PFSK-1 (cell line): Measurements from ENCODE around the gene CFAP57.

Source experiments
- FOXP2 ChIP-seq: optimal IDR thresholded peaks from 2 replicates; pipeline ENCODE3; 2011; ENCODE audit warnings: borderline replicate concordance, control low read depth, inconsistent platforms; ENCODE audit not compliant: insufficient read depth; ENCODE audit errors: extremely low read length, extremely low read depth
- POLR2AphosphoS5 ChIP-seq: IDR thresholded peaks from 2 replicates; pipeline ENCODE4 v1.6.1; 2012; ENCODE audit warnings: low read depth, mild to moderate bottlenecking, control low read depth, low read length, moderate library complexity
- SIN3A ChIP-seq: IDR thresholded peaks from 2 replicates; pipeline ENCODE4 v1.6.1; 2012; ENCODE audit warnings: mild to moderate bottlenecking, low read length, moderate library complexity, borderline replicate concordance; ENCODE audit not compliant: insufficient read depth
- TAF1 ChIP-seq: IDR thresholded peaks from 2 replicates; pipeline ENCODE4 v1.6.1; 2012; ENCODE audit warnings: low read length, control low read depth, borderline replicate concordance; ENCODE audit not compliant: insufficient read depth
- TF ChIP-seq, protein P1 (sequence below), 2 experiments: IDR thresholded peaks; 2 replicates each; pipeline versions ENCODE4 v1.6.1 to v1.8.0; 2011 to 2012; ENCODE audit warnings: low read depth in 2 of 2, low read length in 2 of 2, control low read depth in 1 of 2, inconsistent platforms in 1 of 2, mild to moderate bottlenecking in 1 of 2, moderate library complexity in 1 of 2; ENCODE audit not compliant: insufficient read depth in 1 of 2

CFAP57 gene

GRCh38 chr1:43282220-43283195 is 110.4 kb downstream of the CFAP57 start:
- no peak for TF ChIP-seq TAF1
- no peak for TF ChIP-seq SIN3A
- no peak for TF ChIP-seq FOXP2
- no peak for TF ChIP-seq POLR2AphosphoS5
- TF ChIP-seq, protein P1, sequence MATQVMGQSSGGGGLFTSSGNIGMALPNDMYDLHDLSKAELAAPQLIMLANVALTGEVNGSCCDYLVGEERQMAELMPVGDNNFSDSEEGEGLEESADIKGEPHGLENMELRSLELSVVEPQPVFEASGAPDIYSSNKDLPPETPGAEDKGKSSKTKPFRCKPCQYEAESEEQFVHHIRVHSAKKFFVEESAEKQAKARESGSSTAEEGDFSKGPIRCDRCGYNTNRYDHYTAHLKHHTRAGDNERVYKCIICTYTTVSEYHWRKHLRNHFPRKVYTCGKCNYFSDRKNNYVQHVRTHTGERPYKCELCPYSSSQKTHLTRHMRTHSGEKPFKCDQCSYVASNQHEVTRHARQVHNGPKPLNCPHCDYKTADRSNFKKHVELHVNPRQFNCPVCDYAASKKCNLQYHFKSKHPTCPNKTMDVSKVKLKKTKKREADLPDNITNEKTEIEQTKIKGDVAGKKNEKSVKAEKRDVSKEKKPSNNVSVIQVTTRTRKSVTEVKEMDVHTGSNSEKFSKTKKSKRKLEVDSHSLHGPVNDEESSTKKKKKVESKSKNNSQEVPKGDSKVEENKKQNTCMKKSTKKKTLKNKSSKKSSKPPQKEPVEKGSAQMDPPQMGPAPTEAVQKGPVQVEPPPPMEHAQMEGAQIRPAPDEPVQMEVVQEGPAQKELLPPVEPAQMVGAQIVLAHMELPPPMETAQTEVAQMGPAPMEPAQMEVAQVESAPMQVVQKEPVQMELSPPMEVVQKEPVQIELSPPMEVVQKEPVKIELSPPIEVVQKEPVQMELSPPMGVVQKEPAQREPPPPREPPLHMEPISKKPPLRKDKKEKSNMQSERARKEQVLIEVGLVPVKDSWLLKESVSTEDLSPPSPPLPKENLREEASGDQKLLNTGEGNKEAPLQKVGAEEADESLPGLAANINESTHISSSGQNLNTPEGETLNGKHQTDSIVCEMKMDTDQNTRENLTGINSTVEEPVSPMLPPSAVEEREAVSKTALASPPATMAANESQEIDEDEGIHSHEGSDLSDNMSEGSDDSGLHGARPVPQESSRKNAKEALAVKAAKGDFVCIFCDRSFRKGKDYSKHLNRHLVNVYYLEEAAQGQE (IDR thresholded peaks at IDR 0.05; ENCODE audit: insufficient read depth in 1 of 2, low read depth in 2 of 2, low read length in 2 of 2) = no peak

DNA sequence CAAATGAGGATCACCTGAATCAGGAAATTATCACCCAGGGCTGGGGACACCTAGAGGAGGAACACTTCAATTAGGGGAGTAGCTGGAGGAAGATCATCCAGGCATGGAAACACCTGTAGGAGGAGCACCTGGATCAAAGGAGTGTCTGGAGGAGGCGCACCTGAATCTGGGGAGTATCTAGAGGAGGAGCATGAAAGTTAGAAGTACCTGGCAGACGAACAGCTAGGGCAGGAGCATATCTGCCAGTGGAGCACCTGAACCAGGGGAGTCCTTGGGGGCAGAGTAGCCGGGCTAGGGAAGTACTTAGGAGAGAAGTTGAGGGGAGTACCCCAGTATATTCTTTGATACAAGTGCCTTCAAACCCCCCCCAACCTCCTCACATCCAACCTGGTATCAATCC is 111.9 kb downstream of the CFAP57 start:
- TF ChIP-seq TAF1 (no peak), SIN3A (no peak), FOXP2 (no peak), POLR2AphosphoS5 (no peak)
- TF ChIP-seq, protein P1 (IDR thresholded peaks at IDR 0.05; ENCODE audit: insufficient read depth in 1 of 2, low read depth in 2 of 2, low read length in 2 of 2) = no peak

DNA sequence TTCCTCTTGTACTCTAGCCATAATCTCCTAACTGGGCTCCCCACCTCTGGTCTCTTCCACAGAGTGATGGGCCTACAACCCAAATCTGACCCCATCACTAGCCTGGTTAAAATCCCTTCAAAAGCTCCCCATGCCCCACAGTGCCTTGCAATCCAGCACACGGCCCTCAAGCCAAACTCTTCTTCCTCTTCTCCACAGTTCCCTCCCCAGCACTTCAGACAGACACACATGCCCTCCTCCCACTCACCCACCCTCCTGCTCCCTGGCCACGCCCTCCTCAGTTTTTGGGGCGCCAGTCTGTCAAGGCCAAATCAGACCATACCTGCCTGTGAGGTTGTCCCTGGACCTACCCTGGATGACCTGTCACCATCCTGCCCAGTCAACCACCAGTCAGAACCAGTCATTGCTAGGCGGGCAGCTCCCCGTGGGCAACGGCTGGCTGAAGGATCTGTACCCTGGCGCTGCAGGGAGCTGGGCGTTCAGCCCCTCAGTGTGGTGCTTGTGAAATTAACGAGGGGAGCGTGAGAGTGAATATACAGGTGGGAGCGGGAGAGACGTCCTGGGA is 112.5 kb downstream of the CFAP57 start:
- TF ChIP-seq FOXP2 = no peak
- no peak for TF ChIP-seq SIN3A
- TF ChIP-seq TAF1 = no peak
- TF ChIP-seq POLR2AphosphoS5 = no peak

- TF ChIP-seq FOXP2 = no peak
- no peak for TF ChIP-seq POLR2AphosphoS5
- no peak for TF ChIP-seq SIN3A
- TF ChIP-seq, protein P1 (IDR thresholded peaks at IDR 0.05; ENCODE audit: insufficient read depth in 1 of 2, low read depth in 2 of 2, low read length in 2 of 2) = no peak
- no peak for TF ChIP-seq TAF1
Observed at GRCh38 chr1:43285269-43285990, 113.3 kb downstream of the CFAP57 start, which contains the start of gene C1orf210. Gene C1orf210 (minus strand): TSS chr1:43285581. CDS start chr1:43283270, 2,311 bp downstream.

DNA sequence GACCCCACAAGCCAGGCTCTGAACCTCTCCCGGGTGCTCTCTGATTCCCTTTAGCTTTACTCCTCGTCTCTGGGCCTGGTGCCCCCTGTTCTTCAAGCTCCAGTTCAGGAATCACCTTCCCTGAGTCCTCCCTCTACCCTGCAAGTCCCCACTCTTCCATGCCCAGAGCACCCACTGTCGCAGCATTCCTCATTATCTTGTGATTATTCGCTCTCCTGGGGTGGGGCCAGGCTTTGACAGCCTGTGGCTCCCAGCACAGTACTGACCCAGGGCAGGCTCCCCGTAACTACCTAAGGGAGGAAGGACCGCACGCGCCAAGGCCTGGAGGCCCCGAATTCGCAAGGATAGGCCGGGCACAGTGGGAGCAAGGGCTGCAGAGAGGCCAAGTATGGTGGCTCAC is 114.0 kb downstream of the CFAP57 start:
- TF ChIP-seq, protein P1 (IDR thresholded peaks at IDR 0.05; ENCODE audit: insufficient read depth in 1 of 2, low read depth in 2 of 2, low read length in 2 of 2) = no peak
- TF ChIP-seq SIN3A (no peak), FOXP2 (no peak), TAF1 (no peak), POLR2AphosphoS5 (no peak)
